ENCODE data around the gene EPHA6.

DNA sequence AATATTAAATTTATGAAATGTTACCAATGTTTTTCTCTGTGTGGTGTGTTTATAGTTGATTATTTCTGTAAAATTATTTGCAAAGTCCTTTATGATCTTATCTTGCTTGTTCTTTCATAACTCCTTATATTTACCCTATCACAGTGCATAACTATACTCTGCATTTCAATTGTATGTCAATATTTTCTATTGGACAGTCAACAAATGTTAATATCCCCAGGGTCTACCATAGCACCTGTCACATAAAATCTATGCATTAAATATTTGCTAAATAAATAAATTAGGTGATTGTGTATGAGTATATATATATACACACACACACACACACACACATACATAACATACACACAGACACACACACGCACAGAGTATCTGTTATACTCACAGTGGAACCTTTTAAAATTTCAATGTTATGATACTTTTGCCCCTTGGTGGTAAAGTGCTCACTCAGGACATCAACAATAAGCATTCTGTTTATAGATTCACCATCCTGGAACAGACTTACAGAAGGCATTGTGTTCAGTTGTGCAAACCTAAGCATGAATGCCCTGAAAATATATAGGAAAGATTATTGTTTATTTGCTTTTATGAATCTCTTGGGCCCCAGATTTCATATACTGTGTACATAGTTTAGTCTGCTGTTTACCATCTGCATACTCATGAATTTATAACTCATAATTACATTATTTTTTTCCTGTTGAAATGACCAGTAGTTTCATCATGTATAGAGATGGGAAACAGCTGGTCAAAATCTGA lies 443.7 kb downstream of the EPHA6 start:
- TF ChIP-seq, protein P1, sequence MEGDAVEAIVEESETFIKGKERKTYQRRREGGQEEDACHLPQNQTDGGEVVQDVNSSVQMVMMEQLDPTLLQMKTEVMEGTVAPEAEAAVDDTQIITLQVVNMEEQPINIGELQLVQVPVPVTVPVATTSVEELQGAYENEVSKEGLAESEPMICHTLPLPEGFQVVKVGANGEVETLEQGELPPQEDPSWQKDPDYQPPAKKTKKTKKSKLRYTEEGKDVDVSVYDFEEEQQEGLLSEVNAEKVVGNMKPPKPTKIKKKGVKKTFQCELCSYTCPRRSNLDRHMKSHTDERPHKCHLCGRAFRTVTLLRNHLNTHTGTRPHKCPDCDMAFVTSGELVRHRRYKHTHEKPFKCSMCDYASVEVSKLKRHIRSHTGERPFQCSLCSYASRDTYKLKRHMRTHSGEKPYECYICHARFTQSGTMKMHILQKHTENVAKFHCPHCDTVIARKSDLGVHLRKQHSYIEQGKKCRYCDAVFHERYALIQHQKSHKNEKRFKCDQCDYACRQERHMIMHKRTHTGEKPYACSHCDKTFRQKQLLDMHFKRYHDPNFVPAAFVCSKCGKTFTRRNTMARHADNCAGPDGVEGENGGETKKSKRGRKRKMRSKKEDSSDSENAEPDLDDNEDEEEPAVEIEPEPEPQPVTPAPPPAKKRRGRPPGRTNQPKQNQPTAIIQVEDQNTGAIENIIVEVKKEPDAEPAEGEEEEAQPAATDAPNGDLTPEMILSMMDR (conservative IDR thresholded peaks at IDR 0.05; ENCODE audit: low read depth, low read length): no peak
- TF ChIP-seq EZH2phosphoT487 (IDR thresholded peaks at IDR 0.05; ENCODE audit: borderline replicate concordance, low read length) (no peak), EZH2 (IDR thresholded peaks at IDR 0.05; ENCODE audit: low read length, unreplicated experiment) (no peak)
